Stimulated activated CD8-positive, alpha-beta memory T cell treated with anti-CD3 and anti-CD28 coated beads, Interleukin-15, amount 100 ng/mL, for 4 hours (primary cell): Measurements from ENCODE around the gene DDX27.

ENCODE experiments used
- DNase-seq, 2 donors: peaks; one replicate each; pipeline ENCODE4 v3.0.0-alpha.2; 2020; ENCODE audit warnings: low read depth in 2 of 2

DDX27 gene

GRCh38 chr20:49291200-49291599, 72.0 kb downstream of the DDX27 start:
- no peak for DNase-seq

- DNase-seq, result no peak
Measured at GRCh38 chr20:49292010-49292409, 72.8 kb downstream of the DDX27 start.

GRCh38 chr20:49293122-49293521, 73.9 kb downstream of the DDX27 start:
- no peak for DNase-seq
